Endothelial cell of umbilical vein (primary cell): ENCODE results near the gene PPP1R3F.
A peak's percentile ranks its signal among the peaks of the same experiment; 100 is the strongest.

Source experiments
- CTCF ChIP-seq, 2 donors: IDR thresholded peaks; 1 replicate in 1 of 2; 2 replicates in 1 of 2; pipeline ENCODE4 v1.5.1; 2011; ENCODE audit warnings: low read length in 2 of 2, mild to moderate bottlenecking in 2 of 2, moderate library complexity in 2 of 2, control low read depth in 1 of 2, inconsistent platforms in 1 of 2, low read depth in 1 of 2; ENCODE audit not compliant: insufficient read depth in 1 of 2; ENCODE audit errors: extremely low read depth in 1 of 2
- EZH2 ChIP-seq: IDR thresholded peaks from 2 replicates; pipeline ENCODE4 v1.6.1; 2012; ENCODE audit warnings: borderline replicate concordance, low read depth, mild to moderate bottlenecking, moderate library complexity, low read length, inconsistent platforms; ENCODE audit not compliant: severe bottlenecking
- FOS ChIP-seq: IDR thresholded peaks from 2 replicates; pipeline ENCODE4 v1.6.1; 2011; ENCODE audit warnings: mild to moderate bottlenecking, low read length, moderate library complexity, borderline replicate concordance; ENCODE audit not compliant: insufficient read depth
- MAX ChIP-seq: IDR thresholded peaks from 2 replicates; pipeline ENCODE4 v1.6.1; 2011; ENCODE audit not compliant: insufficient read depth, insufficient read length
- MYC ChIP-seq: IDR thresholded peaks from one replicate; pipeline ENCODE4 v1.6.1; 2011; ENCODE audit warnings: mild to moderate bottlenecking, low read depth, low read length
- POLR2A ChIP-seq: IDR thresholded peaks from 2 replicates; pipeline ENCODE4 v1.6.1; 2012; ENCODE audit warnings: low read depth, mild to moderate bottlenecking, control low read depth, low read length
- POLR2AphosphoS5 ChIP-seq: IDR thresholded peaks from 2 replicates; pipeline ENCODE4 v1.6.1; 2012; ENCODE audit warnings: low read depth, mild to moderate bottlenecking, control low read depth, low read length, moderate library complexity; ENCODE audit not compliant: insufficient read depth

GRCh38 chrX:49269010-49269766, 405 bp upstream of the PPP1R3F start:
- TF ChIP-seq CTCF (IDR thresholded peaks at IDR 0.05; ENCODE audit: extremely low read depth in 1 of 2, insufficient read depth in 1 of 2, low read depth in 1 of 2, low read length in 2 of 2), result no peak
- TF ChIP-seq POLR2A, result peak; percentile 67
- no peak for TF ChIP-seq EZH2
- peak; percentile 51 for TF ChIP-seq POLR2AphosphoS5
- no peak for TF ChIP-seq MAX
- TF ChIP-seq MYC, result no peak
- TF ChIP-seq FOS, result no peak
